Measurements from ENCODE around the gene TNFRSF19. TPM values are rescaled to one million over a fixed set of nuclear protein-coding genes. Genes with fewer than 3 reads are reported as not detected.

The TNFRSF19 gene
- total RNA-seq, 1 donor from 2014 or later: 1.5 TPM

GRCh38 chr13:23627410-23627809 is 57.2 kb downstream of the TNFRSF19 start:
- no peak for DNase-seq (ENCODE audit: low spot score)

GRCh38 chr13:23628250-23628649 is 58.0 kb downstream of the TNFRSF19 start:
- DNase-seq (ENCODE audit: low spot score): no peak

GRCh38 chr13:23628765-23629565 is 58.8 kb downstream of the TNFRSF19 start:
- no peak for DNase-seq (ENCODE audit: low spot score)

- no peak for DNase-seq (ENCODE audit: low spot score)
These were observed 59.5 kb downstream of the TNFRSF19 start for GRCh38 chr13:23629566-23630272.

- DNase-seq (ENCODE audit: low spot score): no peak
These were observed 60.3 kb downstream of the TNFRSF19 start for GRCh38 chr13:23630349-23631093.

GRCh38 chr13:23631311-23632047 is 61.3 kb downstream of the TNFRSF19 start:
- no peak for DNase-seq (ENCODE audit: low spot score)

GRCh38 chr13:23632048-23632582 is 61.9 kb downstream of the TNFRSF19 start:
- DNase-seq (ENCODE audit: low spot score): no peak

- no peak for DNase-seq (ENCODE audit: low spot score)
These were observed 62.5 kb downstream of the TNFRSF19 start for GRCh38 chr13:23632741-23633140.

GRCh38 chr13:23634897-23635296 is 64.7 kb downstream of the TNFRSF19 start:
- DNase-seq (ENCODE audit: low spot score): no peak

- no peak for DNase-seq (ENCODE audit: low spot score)
These were observed 66.1 kb downstream of the TNFRSF19 start for GRCh38 chr13:23636360-23636759.

- DNase-seq (ENCODE audit: low spot score): no peak
These were observed 67.6 kb downstream of the TNFRSF19 start for GRCh38 chr13:23637829-23638228.

- no peak for DNase-seq (ENCODE audit: low spot score)
These were observed 69.5 kb downstream of the TNFRSF19 start for GRCh38 chr13:23639674-23640073.

- no peak for DNase-seq (ENCODE audit: low spot score)
These were observed 71.9 kb downstream of the TNFRSF19 start for GRCh38 chr13:23642110-23642509.

- no peak for DNase-seq (ENCODE audit: low spot score)
These were observed 73.3 kb downstream of the TNFRSF19 start for GRCh38 chr13:23643338-23644125.

- no peak for DNase-seq (ENCODE audit: low spot score)
These were observed 73.9 kb downstream of the TNFRSF19 start for GRCh38 chr13:23644126-23644419.

- DNase-seq (ENCODE audit: low spot score): no peak
These were observed 74.4 kb downstream of the TNFRSF19 start for GRCh38 chr13:23644527-23645138.

GRCh38 chr13:23645851-23646250 is 75.6 kb downstream of the TNFRSF19 start:
- no peak for DNase-seq (ENCODE audit: low spot score)

- no peak for DNase-seq (ENCODE audit: low spot score)
These were observed 81.2 kb downstream of the TNFRSF19 start for GRCh38 chr13:23651439-23651838.

GRCh38 chr13:23651887-23652286 is 81.7 kb downstream of the TNFRSF19 start:
- no peak for DNase-seq (ENCODE audit: low spot score)

All from mesenteric fat pad (tissue), 1 donor.